ENCODE data around the gene ENTPD2.
"Not testable (repeated sequence)": the region's sequence is repeated elsewhere in the genome, so short reads cannot be mapped to it uniquely, and the experiment has no call there.

Gene ENTPD2

DNA sequence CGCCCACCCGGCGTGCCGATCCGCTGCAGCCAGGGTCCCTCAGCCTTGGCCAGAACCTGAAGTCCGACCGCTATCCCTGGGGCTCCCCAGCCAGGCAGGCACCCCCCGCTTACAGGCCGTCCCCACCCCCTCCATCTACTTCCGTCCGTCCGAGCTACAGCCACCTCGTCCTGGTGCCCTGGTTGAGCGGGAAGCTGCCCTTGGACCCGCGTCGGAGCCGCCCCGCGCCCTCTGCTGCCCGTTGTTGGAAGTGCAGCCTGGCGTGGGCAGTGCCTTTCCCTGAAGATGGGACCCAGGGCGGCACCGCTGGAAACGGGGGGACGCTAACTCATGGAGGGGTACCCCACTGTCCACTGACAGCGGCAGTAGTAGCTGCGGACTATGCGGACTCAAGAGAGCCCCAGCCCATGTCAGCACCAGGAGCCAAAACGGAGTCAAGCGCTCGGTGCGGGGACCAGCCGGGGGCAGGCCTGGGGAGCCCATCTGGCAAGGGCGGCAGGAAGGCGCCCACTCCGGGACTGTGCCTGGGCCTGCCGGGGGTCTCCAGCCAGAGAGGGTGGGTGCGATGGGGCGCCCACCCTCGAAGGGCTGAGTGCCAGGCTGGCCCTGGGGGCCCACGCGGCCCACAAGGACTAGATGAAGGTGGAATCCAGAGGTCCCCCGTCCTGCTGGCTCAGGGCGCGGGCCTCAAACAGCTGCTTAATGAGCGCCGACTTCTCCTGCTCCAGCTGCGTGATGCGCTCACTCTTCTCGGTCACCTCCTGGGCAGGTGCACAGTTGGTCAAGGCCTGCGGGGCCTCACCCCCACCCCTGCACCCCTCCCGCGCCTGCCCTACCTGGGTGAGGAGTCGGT, 10.4 kb upstream of the ENTPD2 start:
- no peak for DNase-seq (ENCODE audit: low read depth)

- no peak for DNase-seq (ENCODE audit: low read depth)
These were observed 9.6 kb upstream of the ENTPD2 start for GRCh38 chr9:137063311-137064026.

GRCh38 chr9:137062798-137063197, 8.9 kb upstream of the ENTPD2 start:
- not testable (repeated sequence) for DNase-seq (ENCODE audit: low read depth)

- no peak for DNase-seq (ENCODE audit: low read depth)
These were observed 8.5 kb upstream of the ENTPD2 start for GRCh38 chr9:137062384-137062783.

DNA sequence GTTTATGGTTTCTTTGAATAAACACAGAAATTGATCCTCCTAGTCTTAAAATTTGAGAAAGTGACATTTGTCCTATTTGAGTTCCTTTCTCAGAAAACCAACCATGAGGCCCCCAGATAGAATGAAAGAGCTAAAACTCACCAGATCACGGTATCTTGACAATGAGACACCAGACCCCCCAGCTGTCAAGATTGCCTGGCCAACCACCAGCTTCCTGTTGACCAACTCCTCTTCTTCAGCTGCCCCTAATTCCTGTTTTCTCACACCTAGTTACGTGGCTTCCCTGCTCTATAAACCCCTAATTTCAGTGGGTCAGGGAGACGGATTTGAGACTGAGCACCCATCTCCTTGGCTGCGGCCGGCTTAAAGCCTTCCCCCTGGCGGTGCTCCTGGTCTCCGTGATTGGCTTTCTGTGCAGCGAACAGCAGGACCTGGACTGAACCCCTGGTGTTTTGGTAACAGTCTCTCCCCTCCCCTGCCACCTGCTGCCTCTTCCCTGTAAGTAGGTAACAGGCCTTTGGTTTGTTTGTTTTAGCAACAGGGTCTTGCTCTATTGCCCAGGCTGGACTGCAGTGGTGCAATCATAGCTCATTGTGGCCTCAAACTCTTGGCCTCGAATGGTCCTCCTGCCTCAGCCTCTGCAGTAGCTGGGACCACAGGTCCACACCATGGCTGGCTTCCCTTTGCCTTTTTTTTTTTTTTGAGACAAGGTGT, 4.8 kb upstream of the ENTPD2 start:
- no peak for DNase-seq (ENCODE audit: low read depth)

DNA sequence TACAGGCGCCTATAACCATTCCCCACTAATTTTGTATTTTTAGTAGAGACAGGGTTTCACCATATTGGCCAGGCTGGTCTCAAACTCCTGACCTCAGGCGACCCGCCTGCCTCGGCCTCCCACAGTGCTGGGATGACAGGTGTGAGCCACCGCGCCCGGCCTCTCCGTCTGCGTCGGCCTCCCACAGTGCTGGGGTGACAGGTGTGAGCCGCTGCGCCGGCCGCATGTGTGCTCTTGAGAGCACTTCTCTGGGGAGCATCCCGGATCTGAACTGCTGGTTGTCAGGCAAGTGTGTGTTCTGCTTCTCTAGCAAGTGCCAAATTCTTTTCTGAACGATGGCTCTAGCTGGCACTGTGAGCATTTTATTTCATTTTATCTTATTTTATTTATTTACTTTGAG, 3.7 kb upstream of the ENTPD2 start:
- no peak for DNase-seq (ENCODE audit: low read depth)

DNA sequence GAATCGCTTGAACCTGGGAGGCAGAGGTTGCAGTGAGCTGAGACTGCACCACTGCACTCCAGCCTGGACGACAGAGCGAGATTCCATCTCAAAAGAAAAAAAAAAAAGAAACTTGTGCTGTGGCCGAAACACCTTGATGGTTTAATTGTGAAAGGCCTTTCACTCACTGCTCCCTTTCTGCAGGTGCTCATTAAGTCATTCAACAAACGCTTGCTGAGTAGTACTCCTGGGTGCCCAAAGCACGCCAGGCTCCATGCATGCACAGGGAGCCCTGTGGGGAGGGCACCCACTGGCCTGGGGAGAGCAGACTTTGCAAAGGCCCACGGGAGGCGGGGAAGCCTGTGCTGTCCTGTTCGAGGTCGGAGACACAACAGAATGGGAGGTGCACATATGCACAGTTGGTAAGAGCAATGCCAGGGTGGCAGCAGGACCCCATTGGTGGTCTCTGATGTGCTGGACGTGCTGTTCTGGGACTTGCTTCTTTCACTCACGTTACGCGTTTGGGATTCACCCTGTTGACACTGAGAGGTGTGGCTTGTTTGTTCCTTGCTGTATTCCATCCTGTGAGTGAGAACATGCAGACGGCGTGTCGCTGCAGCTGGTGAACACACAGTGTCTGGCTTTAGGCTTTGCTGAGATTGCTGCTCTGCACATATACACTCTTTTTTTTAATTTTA, 3.0 kb upstream of the ENTPD2 start:
- no peak for DNase-seq (ENCODE audit: low read depth)

- DNase-seq (ENCODE audit: low read depth): no peak
These were observed 1.8 kb upstream of the ENTPD2 start for GRCh38 chr9:137055385-137056364.

GRCh38 chr9:137054932-137055384, 1.1 kb upstream of the ENTPD2 start:
- no peak for DNase-seq (ENCODE audit: low read depth)

- no peak for DNase-seq (ENCODE audit: low read depth)
These were observed 590 bp downstream of the ENTPD2 start for GRCh38 chr9:137052998-137053943.

DNA sequence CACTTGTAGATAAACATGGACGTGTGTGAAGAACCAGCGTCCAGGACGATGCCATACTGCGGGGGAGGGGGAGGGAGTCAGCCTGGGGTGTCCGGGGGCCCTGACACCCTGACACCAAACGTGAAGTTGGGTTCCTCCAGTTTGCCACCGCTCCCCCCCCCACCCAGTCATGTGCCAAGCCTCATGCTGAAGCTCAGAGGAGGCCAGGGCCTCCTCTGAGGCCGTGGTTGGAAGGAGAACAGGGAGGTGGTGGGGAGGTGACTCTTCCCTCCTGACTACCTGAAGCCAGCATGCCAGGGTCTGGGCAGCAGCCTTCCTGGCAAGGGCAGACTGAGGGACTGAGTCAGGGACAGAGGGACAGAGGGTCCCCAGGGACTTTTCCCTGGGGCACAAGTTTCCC, 1.6 kb downstream of the ENTPD2 start:
- no peak for DNase-seq (ENCODE audit: low read depth)

DNA sequence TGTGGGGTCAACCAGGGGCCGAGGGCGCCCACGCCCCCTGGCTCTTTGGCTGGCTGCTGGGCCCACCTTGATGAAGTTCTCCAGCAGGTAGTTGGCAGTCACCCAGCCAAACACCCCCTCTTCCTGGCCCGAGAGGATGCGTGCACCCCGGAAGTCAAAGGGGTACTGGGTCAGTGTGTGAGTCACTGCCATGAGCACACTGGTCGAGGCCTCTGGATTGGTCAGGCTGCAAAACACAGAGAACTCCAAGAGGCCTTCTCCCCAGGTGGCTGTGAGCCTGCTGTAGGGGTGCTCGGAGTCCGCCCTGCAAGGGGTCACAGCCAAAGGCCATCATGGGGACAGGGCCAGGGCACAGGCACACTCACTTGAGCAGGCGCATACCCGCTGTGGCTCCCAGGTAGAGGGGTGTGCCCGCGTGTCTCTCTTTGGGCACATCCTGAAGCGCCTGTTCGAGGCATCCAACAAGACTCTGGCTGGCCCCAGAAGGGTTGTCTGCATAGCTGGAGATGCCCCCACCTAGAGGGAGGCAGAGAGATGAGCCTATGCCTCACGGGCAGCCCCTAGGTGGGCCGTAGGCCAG, 2.6 kb downstream of the ENTPD2 start:
- DNase-seq (ENCODE audit: low read depth): no peak

DNA sequence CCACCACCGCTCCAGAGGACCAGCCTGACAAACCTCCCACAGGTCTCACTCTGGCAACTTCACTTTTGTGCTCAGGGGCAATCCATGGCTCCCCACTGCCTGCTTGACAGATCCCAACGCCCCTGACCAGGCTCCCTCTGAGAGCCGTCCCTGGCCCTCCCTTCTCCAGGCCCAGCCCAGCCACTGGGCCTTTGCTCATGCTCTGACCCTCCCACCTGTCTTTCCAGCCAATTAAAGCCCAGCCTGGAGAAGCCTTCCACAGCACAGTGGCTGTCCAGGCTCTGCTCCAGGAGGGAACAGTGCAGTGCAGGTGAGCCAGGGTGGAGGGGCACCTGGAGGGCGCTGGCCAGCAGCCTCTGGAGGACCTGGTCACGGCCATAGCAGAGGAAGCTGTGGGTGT, 3.3 kb downstream of the ENTPD2 start:
- no peak for DNase-seq (ENCODE audit: low read depth)

DNA sequence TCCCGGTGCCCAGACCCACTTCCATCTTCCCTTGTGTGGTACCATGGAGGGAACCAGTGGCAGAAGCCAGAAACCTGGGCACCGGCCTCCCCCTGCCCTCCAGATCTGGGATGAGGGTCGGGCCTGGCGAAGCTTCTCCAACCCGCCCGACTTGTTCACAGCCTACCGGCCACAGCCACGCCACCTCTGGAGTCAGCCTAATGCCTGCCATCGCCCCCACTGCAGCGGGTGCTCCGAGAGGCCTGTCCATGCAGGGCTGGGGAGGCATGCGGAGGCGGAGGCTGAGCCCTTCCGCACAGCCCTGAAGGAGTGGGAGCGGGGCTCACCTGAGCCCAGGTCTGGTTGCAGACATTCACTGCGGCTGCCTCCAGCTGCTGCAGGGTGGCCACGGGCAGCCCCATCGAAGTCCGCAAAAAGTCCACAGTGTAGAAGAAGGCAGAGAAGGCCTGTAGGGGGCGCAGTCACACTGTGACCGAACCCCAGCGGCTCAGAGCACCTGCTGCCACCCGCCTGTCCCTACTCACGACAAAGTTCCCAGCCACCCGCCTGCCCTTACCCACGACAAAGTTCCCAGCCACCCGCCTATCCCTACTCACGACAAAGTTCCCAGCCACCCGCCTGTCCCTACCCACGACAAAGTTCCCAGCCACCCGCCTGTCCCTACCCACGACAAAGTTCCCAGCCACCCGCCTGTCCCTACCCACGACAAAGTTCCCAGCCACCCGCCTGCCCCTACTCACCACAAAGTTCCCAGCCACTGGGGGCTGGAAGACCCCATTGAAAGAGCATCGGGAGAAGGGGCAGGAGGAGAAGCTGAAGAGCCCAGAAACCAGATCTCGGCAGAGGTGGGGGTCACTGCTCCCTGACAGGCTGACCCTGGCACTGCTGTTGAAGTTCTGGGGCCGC, 4.1 kb downstream of the ENTPD2 start:
- no peak for DNase-seq (ENCODE audit: low read depth)

DNA sequence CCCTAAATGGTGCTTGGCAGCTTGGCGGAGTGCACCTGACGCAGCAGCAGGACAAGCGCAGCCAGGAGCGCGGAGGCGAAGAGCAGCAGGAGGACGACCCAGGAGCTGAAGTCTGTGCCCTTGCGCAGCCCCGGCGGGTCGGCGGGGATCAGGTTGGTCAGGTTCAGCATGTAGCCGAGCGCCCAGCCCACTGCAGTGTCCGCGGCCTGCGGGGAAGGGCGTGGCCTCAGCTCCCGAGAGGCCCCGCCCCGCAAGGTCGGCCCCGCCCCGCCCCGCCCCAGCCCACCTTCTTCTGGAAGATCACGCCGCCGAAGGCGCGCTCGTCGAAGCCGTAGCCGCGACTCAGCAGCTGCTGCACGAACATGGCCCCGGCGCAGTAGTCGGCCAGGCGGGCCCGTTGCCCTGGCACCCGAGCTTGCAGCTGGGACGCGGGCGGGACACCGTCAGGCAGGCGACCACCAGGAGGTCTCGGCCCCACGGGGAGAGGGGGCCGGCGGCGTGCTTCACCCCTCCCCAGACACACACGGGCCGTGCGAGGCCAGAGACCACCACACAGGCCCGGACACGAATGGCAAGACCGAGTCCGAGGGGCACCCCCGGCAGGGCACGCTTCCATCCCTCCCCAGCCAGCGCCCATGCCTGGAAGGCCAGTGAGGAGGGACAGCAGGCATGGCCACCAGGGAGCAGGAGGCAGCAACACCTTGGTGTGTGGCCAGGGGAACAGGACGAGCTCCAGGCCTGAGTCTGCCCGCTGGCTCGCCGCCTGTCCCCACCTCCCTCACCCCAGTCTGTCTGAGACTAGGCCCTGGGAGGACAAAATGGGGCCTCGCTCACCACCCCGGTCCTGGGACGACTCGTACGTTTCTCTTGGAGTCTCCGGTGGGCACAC, 5.0 kb downstream of the ENTPD2 start:
- no peak for DNase-seq (ENCODE audit: low read depth)

GRCh38 chr9:137046088-137046787, 7.6 kb downstream of the ENTPD2 start, which contains the start of gene NPDC1:
Gene NPDC1, minus strand, starts transcription at chr9:137046177. Its CDS starts 188 bp downstream, at chr9:137045989.
- no peak for DNase-seq (ENCODE audit: low read depth)
